ENCODE measurements around the gene CCDC188. TPM values are rescaled to one million over a fixed set of nuclear protein-coding genes. Genes with fewer than 3 reads are reported as not detected.

Gene CCDC188
- total RNA-seq, 1 experiment from 2014 or later: not detected

DNA sequence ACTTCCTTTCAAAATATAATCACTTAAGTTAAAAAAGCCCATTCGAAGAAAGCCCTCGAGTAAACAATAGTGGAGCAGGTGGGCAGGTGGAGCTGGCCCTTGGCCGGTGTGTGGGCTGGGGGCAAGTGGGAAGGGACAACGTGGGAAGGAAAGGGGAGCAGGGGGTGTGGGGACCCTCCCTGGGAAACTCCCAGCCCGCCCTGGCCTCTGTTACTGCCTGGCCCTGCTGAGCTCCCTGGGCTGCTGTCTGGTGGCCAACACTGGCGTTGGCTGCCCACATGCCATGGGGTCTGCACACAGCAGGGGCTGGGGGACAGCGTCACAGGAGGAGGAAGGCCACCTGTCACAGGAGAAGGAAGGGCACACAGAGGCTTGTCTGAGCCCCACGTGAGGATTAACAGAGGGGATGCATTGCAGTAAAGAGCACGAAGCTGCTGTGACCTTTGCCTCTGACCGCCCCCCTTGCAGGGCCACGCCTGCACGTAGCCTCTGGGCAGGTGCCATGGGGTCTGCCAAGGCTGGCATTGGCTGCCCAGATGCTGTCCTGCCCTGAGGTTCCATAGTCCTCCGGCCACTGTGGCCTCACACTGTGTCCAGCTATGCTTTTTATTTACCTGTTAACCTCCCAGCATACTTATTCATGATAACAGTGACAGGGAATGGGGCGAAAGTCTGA lies 36.2 kb upstream of the CCDC188 start:
- intact Hi-C loops (cut with micrococcal nuclease): no loop called here
- H4K20me1 ChIP-seq (ENCODE audit: low read length): no peaks in the 10 kb centered on the region
- DNase-seq (no peak), ATAC-seq (no peak)
- H3K9me2 ChIP-seq (replicated peaks; ENCODE audit: low read length): no peaks in the 10 kb centered on the region
- H3K9ac ChIP-seq (ENCODE audit: low read length): no peak overlapping the region
- no peaks in the 10 kb centered on the region for H3K36me3 ChIP-seq (ENCODE audit: low read depth, low read length)
- no peaks in the 10 kb centered on the region for H3K4me1 ChIP-seq (ENCODE audit: insufficient read depth, low read length)
- no peak overlapping the region for H2AFZ ChIP-seq (ENCODE audit: low read length)
- no peaks in the 10 kb centered on the region for H3K9me3 ChIP-seq (ENCODE audit: low read length)
- H3K27ac ChIP-seq (ENCODE audit: low read length): no peak overlapping the region
- no peaks in the 10 kb centered on the region for H3K79me2 ChIP-seq (ENCODE audit: low read length)
- ChIA-PET POLR2A (ENCODE audit: unreplicated experiment) (no interaction called here), CTCF (no interaction called here)
- H3F3A ChIP-seq (ENCODE audit: low read length, unreplicated experiment): no peaks in the 10 kb centered on the region
- H3K27me3 ChIP-seq (ENCODE audit: low read length): no peaks in the 10 kb centered on the region
- BruUV-seq (replicated peaks): no TSS peak
- H3K4me3 ChIP-seq (ENCODE audit: low read length): no peak overlapping the region
- no peak overlapping the region for H3K4me2 ChIP-seq (ENCODE audit: low read length)
- no peak for TF ChIP-seq EZH2 (IDR thresholded peaks at IDR 0.05; ENCODE audit: low read length, unreplicated experiment)
- TF ChIP-seq, protein P1, sequence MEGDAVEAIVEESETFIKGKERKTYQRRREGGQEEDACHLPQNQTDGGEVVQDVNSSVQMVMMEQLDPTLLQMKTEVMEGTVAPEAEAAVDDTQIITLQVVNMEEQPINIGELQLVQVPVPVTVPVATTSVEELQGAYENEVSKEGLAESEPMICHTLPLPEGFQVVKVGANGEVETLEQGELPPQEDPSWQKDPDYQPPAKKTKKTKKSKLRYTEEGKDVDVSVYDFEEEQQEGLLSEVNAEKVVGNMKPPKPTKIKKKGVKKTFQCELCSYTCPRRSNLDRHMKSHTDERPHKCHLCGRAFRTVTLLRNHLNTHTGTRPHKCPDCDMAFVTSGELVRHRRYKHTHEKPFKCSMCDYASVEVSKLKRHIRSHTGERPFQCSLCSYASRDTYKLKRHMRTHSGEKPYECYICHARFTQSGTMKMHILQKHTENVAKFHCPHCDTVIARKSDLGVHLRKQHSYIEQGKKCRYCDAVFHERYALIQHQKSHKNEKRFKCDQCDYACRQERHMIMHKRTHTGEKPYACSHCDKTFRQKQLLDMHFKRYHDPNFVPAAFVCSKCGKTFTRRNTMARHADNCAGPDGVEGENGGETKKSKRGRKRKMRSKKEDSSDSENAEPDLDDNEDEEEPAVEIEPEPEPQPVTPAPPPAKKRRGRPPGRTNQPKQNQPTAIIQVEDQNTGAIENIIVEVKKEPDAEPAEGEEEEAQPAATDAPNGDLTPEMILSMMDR (conservative IDR thresholded peaks at IDR 0.05; ENCODE audit: low read depth, low read length): no peak
- no peak for TF ChIP-seq EZH2phosphoT487 (IDR thresholded peaks at IDR 0.05; ENCODE audit: borderline replicate concordance, low read length)

DNA sequence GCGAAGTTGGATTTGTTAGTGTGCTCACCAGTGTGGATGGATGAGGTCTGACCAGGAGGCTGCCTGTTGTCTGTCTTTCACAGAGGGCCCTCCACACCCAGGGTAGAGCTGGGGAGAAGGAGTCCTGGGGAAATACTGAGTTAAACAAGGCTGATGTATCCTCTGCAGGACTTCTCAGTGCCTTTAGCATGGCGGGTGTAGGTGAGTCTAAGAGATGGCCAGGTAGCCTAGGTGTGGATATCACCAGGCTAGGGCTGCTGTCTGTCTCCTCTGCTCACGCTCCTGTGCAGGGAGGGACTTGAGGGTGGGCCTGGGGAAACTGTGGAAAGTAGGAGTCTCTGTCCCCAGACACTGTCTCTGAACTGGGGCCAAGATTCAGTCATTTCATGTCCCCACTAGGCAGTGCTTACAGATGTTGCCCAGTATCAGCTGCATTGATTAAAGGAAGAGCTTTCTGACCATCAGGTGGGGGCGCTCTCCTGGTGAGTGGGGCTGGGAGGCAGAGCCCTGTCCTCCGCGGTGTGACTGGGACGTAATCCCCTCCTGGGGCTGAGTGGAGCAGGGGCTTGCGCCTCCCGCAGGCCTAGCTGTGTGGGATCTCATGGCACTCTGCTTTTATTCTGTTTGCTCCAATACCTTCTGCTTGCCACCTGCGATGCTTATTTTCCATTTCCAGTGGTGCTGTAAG lies 35.5 kb upstream of the CCDC188 start:
- H3K27ac ChIP-seq (ENCODE audit: low read length): no peak overlapping the region
- H3F3A ChIP-seq (ENCODE audit: low read length, unreplicated experiment): no peaks in the 10 kb centered on the region
- H3K79me2 ChIP-seq (ENCODE audit: low read length): no peaks in the 10 kb centered on the region
- no peaks in the 10 kb centered on the region for H3K36me3 ChIP-seq (ENCODE audit: low read depth, low read length)
- ATAC-seq: no peak
- BruUV-seq (replicated peaks): no TSS peak
- no peaks in the 10 kb centered on the region for H3K27me3 ChIP-seq (ENCODE audit: low read length)
- no peaks in the 10 kb centered on the region for H3K4me1 ChIP-seq (ENCODE audit: insufficient read depth, low read length)
- no peak overlapping the region for H3K4me3 ChIP-seq (ENCODE audit: low read length)
- no peak overlapping the region for H3K4me2 ChIP-seq (ENCODE audit: low read length)
- H2AFZ ChIP-seq (ENCODE audit: low read length): no peak overlapping the region
- H3K9ac ChIP-seq (ENCODE audit: low read length): no peak overlapping the region
- intact Hi-C loops (cut with micrococcal nuclease): no loop called here
- no peaks in the 10 kb centered on the region for H3K9me2 ChIP-seq (replicated peaks; ENCODE audit: low read length)
- POLR2A ChIA-PET (ENCODE audit: unreplicated experiment): interaction anchor here (0.6 kb wide), 1 partner anchor 11 kb away, joined by 3 read pairs; no protein-coding TSS in a partner anchor
- H4K20me1 ChIP-seq (ENCODE audit: low read length): no peaks in the 10 kb centered on the region
- CTCF ChIA-PET: no interaction called here
- H3K9me3 ChIP-seq (ENCODE audit: low read length): no peaks in the 10 kb centered on the region
- TF ChIP-seq EZH2 (IDR thresholded peaks at IDR 0.05; ENCODE audit: low read length, unreplicated experiment): no peak
- TF ChIP-seq, protein P1 (conservative IDR thresholded peaks at IDR 0.05; ENCODE audit: low read depth, low read length): peak; percentile 24; the same call in 1 of the 2 replicates
- DNase-seq: no peak

DNA sequence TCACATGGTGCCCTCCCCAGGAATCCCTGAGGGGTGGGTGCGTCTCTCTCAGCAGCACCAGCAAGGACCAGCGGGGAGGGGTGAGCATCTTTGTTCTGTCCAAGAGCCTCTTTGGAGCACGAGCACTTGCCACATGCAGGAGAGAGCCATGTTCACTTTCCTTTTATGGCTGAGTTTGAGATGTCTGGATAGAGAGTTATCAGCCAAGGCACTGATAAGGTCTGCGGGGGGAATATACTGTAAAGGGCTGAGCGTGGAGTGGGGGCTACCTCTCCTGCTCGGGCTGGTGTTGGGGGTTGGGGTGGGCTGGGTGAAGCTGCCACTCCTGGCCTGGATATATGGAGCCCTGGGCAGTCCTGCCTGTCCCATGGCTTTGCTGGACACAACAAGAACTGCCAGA lies 34.9 kb upstream of the CCDC188 start:
- BruUV-seq (replicated peaks): no TSS peak
- intact Hi-C loops (cut with micrococcal nuclease): no loop called here
- POLR2A ChIA-PET (ENCODE audit: unreplicated experiment): no interaction called here

More for the DNA sequence above, 34.9 kb upstream of the CCDC188 start:
- Histone ChIP-seq H3K36me3 (ENCODE audit: low read depth, low read length) (no peaks in the 10 kb centered on the region), H4K20me1 (ENCODE audit: low read length) (no peaks in the 10 kb centered on the region), H3K4me3 (ENCODE audit: low read length) (no peak overlapping the region), H3K4me2 (ENCODE audit: low read length) (no peak overlapping the region), H2AFZ (ENCODE audit: low read length) (no peak overlapping the region), H3K27ac (ENCODE audit: low read length) (no peak overlapping the region), H3K79me2 (ENCODE audit: low read length) (no peaks in the 10 kb centered on the region), H3F3A (ENCODE audit: low read length, unreplicated experiment) (no peaks in the 10 kb centered on the region), H3K9ac (ENCODE audit: low read length) (no peak overlapping the region), H3K4me1 (ENCODE audit: insufficient read depth, low read length) (no peaks in the 10 kb centered on the region), H3K9me3 (ENCODE audit: low read length) (no peaks in the 10 kb centered on the region), H3K9me2 (replicated peaks; ENCODE audit: low read length) (no peaks in the 10 kb centered on the region), H3K27me3 (ENCODE audit: low read length) (no peaks in the 10 kb centered on the region)
- CTCF ChIA-PET: no interaction called here
- no peak for DNase-seq
- no peak for ATAC-seq
- TF ChIP-seq, protein P1 (conservative IDR thresholded peaks at IDR 0.05; ENCODE audit: low read depth, low read length): no peak
- TF ChIP-seq EZH2phosphoT487 (IDR thresholded peaks at IDR 0.05; ENCODE audit: borderline replicate concordance, low read length) (no peak), EZH2 (IDR thresholded peaks at IDR 0.05; ENCODE audit: low read length, unreplicated experiment) (no peak)

Measured in PC-3 (cell line).